ENCODE measurements around the gene PLSCR4.

The PLSCR4 gene

GRCh38 chr3:146275476-146275875, 24.6 kb upstream of the PLSCR4 start:
- no peak for TF ChIP-seq CTCF (IDR thresholded peaks at IDR 0.05; ENCODE audit: borderline replicate concordance, insufficient read depth, low read depth, low read length)
- H3K4me3 ChIP-seq (ENCODE audit: low read depth, low read length): no peak overlapping the region

DNA sequence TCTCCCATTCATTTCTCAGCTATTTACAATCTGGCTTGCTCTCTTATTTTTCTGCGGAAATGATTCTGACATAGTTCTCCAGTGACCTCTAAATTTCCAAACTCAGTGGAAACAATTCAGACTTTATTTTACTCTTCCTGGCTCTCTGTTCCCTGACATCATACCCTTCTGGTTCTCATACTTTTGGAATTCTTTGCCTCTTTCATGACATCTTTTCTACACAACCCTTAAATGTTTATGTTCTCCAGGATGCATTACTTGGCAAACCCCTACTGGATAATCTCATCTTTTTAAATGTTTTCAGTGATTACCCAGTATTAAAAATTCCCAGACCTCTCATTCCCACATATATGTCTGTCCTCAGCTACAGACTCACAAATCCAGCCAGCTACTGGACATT, 23.9 kb upstream of the PLSCR4 start:
- no peak for TF ChIP-seq CTCF (IDR thresholded peaks at IDR 0.05; ENCODE audit: borderline replicate concordance, insufficient read depth, low read depth, low read length)
- no peak overlapping the region for H3K4me3 ChIP-seq (ENCODE audit: low read depth, low read length)

DNA sequence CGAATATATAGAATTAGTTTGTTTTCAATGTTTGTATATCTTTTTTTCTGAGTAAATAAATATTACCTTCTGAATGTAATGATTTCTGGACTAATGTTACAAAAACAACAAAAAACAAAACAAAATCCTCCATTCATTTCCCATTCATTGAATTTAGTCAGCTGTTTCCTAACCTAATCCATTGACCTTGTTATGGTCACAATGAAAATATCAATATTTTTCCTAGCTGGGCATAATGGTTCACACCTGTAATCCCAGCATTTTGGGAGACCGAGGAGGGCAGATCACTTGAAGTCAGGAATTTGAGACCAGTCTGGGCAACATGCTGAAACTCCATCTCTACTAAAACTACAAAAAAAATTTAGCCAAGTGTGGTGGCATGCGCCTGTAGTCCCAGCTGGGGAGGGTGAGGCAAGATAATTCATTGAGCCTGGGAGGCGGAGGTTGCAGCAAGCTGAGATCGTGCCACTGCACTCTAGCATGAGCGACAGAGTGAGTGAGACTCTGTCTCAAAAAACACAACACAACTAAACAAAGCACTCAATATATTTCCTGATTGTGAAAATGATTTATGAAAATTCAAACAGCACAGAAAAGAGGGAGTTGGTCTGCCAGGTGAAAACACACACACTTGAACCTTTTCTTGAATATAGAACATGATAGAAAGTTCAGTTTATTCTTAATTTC, 23.0 kb upstream of the PLSCR4 start:
- no peak for TF ChIP-seq CTCF (IDR thresholded peaks at IDR 0.05; ENCODE audit: borderline replicate concordance, insufficient read depth, low read depth, low read length)
- no peak overlapping the region for H3K4me3 ChIP-seq (ENCODE audit: low read depth, low read length)

GRCh38 chr3:146271180-146271579, 20.3 kb upstream of the PLSCR4 start:
- H3K4me3 ChIP-seq (ENCODE audit: low read depth, low read length): no peak overlapping the region
- no peak for TF ChIP-seq CTCF (IDR thresholded peaks at IDR 0.05; ENCODE audit: borderline replicate concordance, insufficient read depth, low read depth, low read length)

DNA sequence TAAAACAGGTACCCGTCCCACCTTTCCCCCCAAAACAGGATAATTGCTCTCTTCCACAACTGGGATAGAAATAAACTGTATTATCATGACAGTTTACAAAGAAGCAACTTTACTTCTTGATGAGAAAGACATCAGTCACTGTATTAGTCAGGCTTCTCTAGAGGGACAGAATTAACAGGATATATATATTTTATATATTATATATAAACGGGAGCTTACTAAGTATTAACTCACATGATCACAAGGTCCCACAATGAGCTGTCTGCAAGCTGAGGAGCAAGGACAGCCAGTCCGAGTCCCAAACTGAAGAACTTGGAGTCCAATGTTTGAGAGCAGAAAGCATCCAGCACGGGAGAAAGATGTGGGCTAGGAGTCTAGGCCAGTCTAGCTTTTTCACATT, 18.4 kb upstream of the PLSCR4 start:
- H3K4me3 ChIP-seq (ENCODE audit: low read depth, low read length): no peak overlapping the region
- no peak for TF ChIP-seq CTCF (IDR thresholded peaks at IDR 0.05; ENCODE audit: borderline replicate concordance, insufficient read depth, low read depth, low read length)

GRCh38 chr3:146268535-146269219, 17.8 kb upstream of the PLSCR4 start:
- no peak for TF ChIP-seq CTCF (IDR thresholded peaks at IDR 0.05; ENCODE audit: borderline replicate concordance, insufficient read depth, low read depth, low read length)
- H3K4me3 ChIP-seq (ENCODE audit: low read depth, low read length): no peak overlapping the region

DNA sequence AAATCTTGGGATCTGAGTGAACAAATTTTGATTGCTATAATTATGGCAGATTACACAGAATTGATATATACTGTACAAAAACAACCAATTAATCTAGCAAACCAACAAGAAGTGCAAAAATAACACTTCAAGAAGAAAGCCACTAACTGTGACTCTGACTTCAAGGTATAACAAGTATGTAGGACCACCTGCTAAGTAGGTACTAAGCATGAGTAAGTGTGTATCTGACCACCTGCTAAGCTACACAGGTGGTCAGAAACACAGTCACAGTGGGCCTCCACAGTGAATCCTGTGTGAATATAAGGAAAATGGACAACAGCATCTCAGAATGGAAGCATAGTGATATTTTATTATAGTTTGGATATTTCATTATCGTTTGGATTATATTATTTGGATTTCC, 14.8 kb upstream of the PLSCR4 start:
- TF ChIP-seq CTCF (IDR thresholded peaks at IDR 0.05; ENCODE audit: borderline replicate concordance, insufficient read depth, low read depth, low read length): no peak

More for the DNA sequence above, 14.8 kb upstream of the PLSCR4 start:
- H3K4me3 ChIP-seq (ENCODE audit: low read depth, low read length): no peak overlapping the region

All from GM12875 (cell line).